Measurements from ENCODE around the gene GUCY1A2.

The GUCY1A2 gene

DNA sequence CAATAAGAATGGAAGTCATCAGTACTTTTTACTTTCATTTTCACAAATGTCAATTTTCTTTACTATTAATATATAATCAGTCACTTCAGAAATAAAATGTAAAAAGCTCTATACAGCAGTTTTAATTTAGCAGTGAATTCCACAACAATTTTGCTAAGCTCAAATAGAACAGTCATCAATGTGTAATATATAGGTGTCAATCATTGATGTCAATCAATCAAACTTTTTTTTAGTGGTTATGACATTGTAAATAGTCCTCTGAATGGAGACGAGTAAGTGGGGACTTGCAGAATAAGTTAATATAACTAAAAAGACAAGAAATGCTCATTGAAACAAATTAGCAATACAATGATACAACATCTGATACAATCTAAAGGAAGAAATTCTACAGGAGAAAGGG, 327.4 kb downstream of the GUCY1A2 start:
- no peak overlapping the region for H3K4me3 ChIP-seq (replicated peaks; ENCODE audit: low read depth, low read length)
- TF ChIP-seq CTCF (IDR thresholded peaks at IDR 0.05; ENCODE audit: low read length, missing control alignments) = no peak
- DNase-seq (ENCODE audit: low read depth) = no peak

- TF ChIP-seq CTCF (IDR thresholded peaks at IDR 0.05; ENCODE audit: low read length, missing control alignments) = no peak
- no peak for DNase-seq (ENCODE audit: low read depth)
Measured at GRCh38 chr11:106684944-106685343, 333.3 kb downstream of the GUCY1A2 start.

GRCh38 chr11:106683435-106683834, 334.8 kb downstream of the GUCY1A2 start:
- H3K4me3 ChIP-seq (replicated peaks; ENCODE audit: low read depth, low read length) = no peak overlapping the region
- TF ChIP-seq CTCF (IDR thresholded peaks at IDR 0.05; ENCODE audit: low read length, missing control alignments) = no peak
- no peak for DNase-seq (ENCODE audit: low read depth)

More at GRCh38 chr11:106684944-106685343, 333.3 kb downstream of the GUCY1A2 start:
- no peak overlapping the region for H3K4me3 ChIP-seq (replicated peaks; ENCODE audit: low read depth, low read length)

- no peak for TF ChIP-seq CTCF (IDR thresholded peaks at IDR 0.05; ENCODE audit: low read length, missing control alignments)
- no peak for DNase-seq (ENCODE audit: low read depth)
Measured at GRCh38 chr11:106681435-106681834, 336.8 kb downstream of the GUCY1A2 start.

GRCh38 chr11:106679581-106679980, 338.7 kb downstream of the GUCY1A2 start:
- DNase-seq (ENCODE audit: low read depth) = no peak
- H3K4me3 ChIP-seq (replicated peaks; ENCODE audit: low read depth, low read length) = no peak overlapping the region
- no peak for TF ChIP-seq CTCF (IDR thresholded peaks at IDR 0.05; ENCODE audit: low read length, missing control alignments)

More at GRCh38 chr11:106681435-106681834, 336.8 kb downstream of the GUCY1A2 start:
- no peak overlapping the region for H3K4me3 ChIP-seq (replicated peaks; ENCODE audit: low read depth, low read length)

DNA sequence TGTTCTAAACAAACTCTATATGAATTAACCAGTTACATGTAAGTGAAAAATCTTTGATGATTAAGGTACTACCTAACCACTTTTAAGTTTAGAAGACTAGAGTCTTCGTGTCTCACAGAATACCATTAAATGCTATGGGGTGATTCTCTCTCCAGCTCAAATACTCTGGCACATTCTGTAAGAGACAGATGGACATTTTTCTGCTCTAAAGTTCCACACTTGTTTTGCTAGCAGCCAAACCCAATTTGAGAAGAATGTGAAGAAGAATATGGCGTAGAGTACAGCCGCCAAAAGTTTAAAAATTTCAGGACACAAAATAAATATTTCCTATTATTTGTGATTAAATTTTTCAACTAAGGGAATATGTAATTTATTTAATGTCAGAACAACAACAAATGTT, 339.1 kb downstream of the GUCY1A2 start:
- no peak for TF ChIP-seq CTCF (IDR thresholded peaks at IDR 0.05; ENCODE audit: low read length, missing control alignments)
- no peak overlapping the region for H3K4me3 ChIP-seq (replicated peaks; ENCODE audit: low read depth, low read length)
- DNase-seq (ENCODE audit: low read depth) = no peak

DNA sequence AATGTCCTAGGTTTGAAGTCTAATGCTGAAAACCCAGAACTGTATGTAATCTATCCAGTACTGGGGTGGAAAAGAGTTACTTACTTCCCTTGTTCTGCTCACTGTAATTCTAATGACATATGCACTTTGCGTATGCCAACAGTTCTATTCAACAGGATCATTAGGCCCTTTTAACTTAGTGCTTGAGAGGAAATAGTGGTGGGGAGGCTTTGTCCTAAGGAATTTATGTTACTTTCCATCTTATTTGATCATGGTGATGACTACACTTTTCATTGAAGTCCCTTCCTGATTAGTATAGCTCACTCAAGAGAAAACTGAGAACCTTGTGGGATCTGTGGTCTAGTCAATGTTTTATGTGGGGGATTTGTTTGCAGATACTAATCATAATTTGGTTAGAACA, 348.2 kb downstream of the GUCY1A2 start:
- no peak for DNase-seq (ENCODE audit: low read depth)
- H3K4me3 ChIP-seq (replicated peaks; ENCODE audit: low read depth, low read length) = no peak overlapping the region
- TF ChIP-seq CTCF (IDR thresholded peaks at IDR 0.05; ENCODE audit: low read length, missing control alignments) = no peak
